Cardiac muscle cell (in vitro differentiated cells and primary cell): ENCODE data around the gene CIB2. TPM values are rescaled to one million over a fixed set of nuclear protein-coding genes. Genes with fewer than 3 reads are reported as not detected.

Experiments
- DNase-seq, 2 donors: peaks; one replicate each; pipeline versions ENCODE4 v3.0.0 to v3.0.0-alpha.2; 2010 to 2017; ENCODE audit warnings: low read depth in 1 of 2, low spot score in 1 of 2
- H3K27ac ChIP-seq: fragments of 200-600 bp; sonication (generic); 2 replicates; pipeline ENCODE4 v1.5.1; 2016
- H3K27me3 ChIP-seq: fragments of 200-600 bp; sonication (generic); 2 replicates; pipeline ENCODE4 v1.6.0; 2016; ENCODE audit warnings: control low read depth
- H3K36me3 ChIP-seq: fragments of 200-600 bp; sonication (generic); 2 replicates; pipeline ENCODE4 v1.5.1; 2016; ENCODE audit warnings: control low read depth
- H3K4me1 ChIP-seq: fragments of 200-600 bp; sonication (generic); 2 replicates; pipeline ENCODE4 v1.8.1; 2017; ENCODE audit warnings: low read depth, mild to moderate bottlenecking, mixed run types
- H3K4me3 ChIP-seq: fragments of 200-600 bp; sonication (generic); 2 replicates; pipeline ENCODE4 v1.5.1; 2016; ENCODE audit warnings: mild to moderate bottlenecking
- H3K9me3 ChIP-seq: fragments of 200-600 bp; sonication (generic); 2 replicates; pipeline ENCODE4 v1.5.1; 2017; ENCODE audit warnings: low read depth, mild to moderate bottlenecking, control low read depth
- CTCF ChIP-seq: IDR thresholded peaks from 2 replicates; pipeline ENCODE4 v1.5.1; 2012; ENCODE audit warnings: low read depth, mild to moderate bottlenecking, low read length
- polyA plus RNA-seq: library from polyadenylated mRNA; unstranded; fragments of >200 nt; fragmentation: Nextera tagmentation; extraction: Ambion mirVana; gene quantifications from 2 replicates; pipeline ENCODE4 v1.2.1, GENCODE V29; 2016
- total RNA-seq: library from RNA; depleted of rRNA; stranded (reverse); fragments of >200 nt; gene quantifications from 2 replicates; pipeline ENCODE4 v1.2.3, GENCODE V29; 2016

Gene CIB2
- total and polyA plus RNA-seq, 2 experiments from 2014 or later: 59.9 to 63.4 TPM

GRCh38 chr15:78056714-78057269 is 74.5 kb downstream of the CIB2 start:
- H3K36me3 ChIP-seq: no peaks in the 10 kb centered on the region
- TF ChIP-seq CTCF: no peak
- peak overlapping the region; percentile 40 for H3K27ac ChIP-seq
- no peak overlapping the region for H3K4me3 ChIP-seq
- no peak for DNase-seq
- H3K4me1 ChIP-seq: peaks cover 18% of the 10 kb centered on the region
- no peaks in the 10 kb centered on the region for H3K9me3 ChIP-seq
- no peaks in the 10 kb centered on the region for H3K27me3 ChIP-seq

GRCh38 chr15:78055919-78056713 is 75.1 kb downstream of the CIB2 start:
- H3K36me3 ChIP-seq: no peaks in the 10 kb centered on the region
- H3K4me1 ChIP-seq: peaks cover 15% of the 10 kb centered on the region
- no peak for DNase-seq
- H3K27ac ChIP-seq: no peak overlapping the region
- no peak overlapping the region for H3K4me3 ChIP-seq
- no peaks in the 10 kb centered on the region for H3K27me3 ChIP-seq
- no peak for TF ChIP-seq CTCF
- no peaks in the 10 kb centered on the region for H3K9me3 ChIP-seq

- TF ChIP-seq CTCF: no peak
- Histone ChIP-seq H3K27ac (no peak overlapping the region), H3K36me3 (no peaks in the 10 kb centered on the region), H3K4me1 (peaks cover 15% of the 10 kb centered on the region), H3K4me3 (no peak overlapping the region), H3K9me3 (no peaks in the 10 kb centered on the region), H3K27me3 (no peaks in the 10 kb centered on the region)
- DNase-seq: no peak
These were observed 76.3 kb downstream of the CIB2 start for GRCh38 chr15:78054966-78055365.

Other genes with a start within 250 kb of the CIB2 start
- gene TBC1D2B, start 53.7 kb downstream of the CIB2 start, total RNA-seq: 8.8 and 16.5 TPM in 2 replicates
- 6.5 and 11.9 TPM in 2 replicates for gene TBC1D2B, start 53.7 kb downstream of the CIB2 start, polyA plus RNA-seq
- gene SH2D7, start 38.9 kb downstream of the CIB2 start, total RNA-seq: not detected in 2 replicates
- 0.22 and 0.98 TPM in 2 replicates for gene SH2D7, start 38.9 kb downstream of the CIB2 start, polyA plus RNA-seq
- 63.1 and 80.6 TPM in 2 replicates for gene IDH3A, start 17.9 kb upstream of the CIB2 start, total RNA-seq
- 79.4 and 113 TPM in 2 replicates for gene IDH3A, start 17.9 kb upstream of the CIB2 start, polyA plus RNA-seq
- 0.24 and 1.6 TPM in 2 replicates for gene ACSBG1, start 103.1 kb upstream of the CIB2 start, total RNA-seq
- 0.12 and 0.13 TPM in 2 replicates for gene ACSBG1, start 103.1 kb upstream of the CIB2 start, polyA plus RNA-seq
- gene DNAJA4, start 133.1 kb upstream of the CIB2 start, total RNA-seq: 1.4 and 3.2 TPM in 2 replicates
- 3.4 and 4.9 TPM in 2 replicates for gene DNAJA4, start 133.1 kb upstream of the CIB2 start, polyA plus RNA-seq
- gene SKIC8, start 168.2 kb upstream of the CIB2 start, total RNA-seq: 61.5 and 71.9 TPM in 2 replicates
- gene SKIC8, start 168.2 kb upstream of the CIB2 start, polyA plus RNA-seq: 80.8 and 113 TPM in 2 replicates
- gene CRABP1, start 208.9 kb upstream of the CIB2 start, total RNA-seq: 12.8 and 28.2 TPM in 2 replicates
- 8.7 and 22.9 TPM in 2 replicates for gene CRABP1, start 208.9 kb upstream of the CIB2 start, polyA plus RNA-seq